HCT116 (cell line): ENCODE measurements around the gene CUX1. TPM values are rescaled to one million over a fixed set of nuclear protein-coding genes. Genes with fewer than 3 reads are reported as not detected.

Experiments used
- ATAC-seq: fragments of 200-7000 bp; cut with Tn5 transposase; 2 replicates; pipeline ENCODE4 v1.9.1; 2020; ENCODE audit warnings: mild to moderate bottlenecking, moderate library complexity
- BruUV-seq: library from RNA; stranded (reverse); fragments of 400-500 nt; replicated peaks from 2 replicates; lab custom pipeline; 2021; lab: Mats Ljungman, UMichigan
- CTCF ChIA-PET: fragments of 300-600 bp; sonication (Branson Sonifier 250); formaldehyde crosslinking; loops from one replicate; lab custom pipeline; 2021; ENCODE audit warnings: antibody characterized with exemption; lab: Charles Lee
- POLR2A ChIA-PET: fragments of 300-600, 350-600 bp; sonication (Branson Sonifier 250); formaldehyde crosslinking; loops from one replicate; lab custom pipeline; 2021; ENCODE audit warnings: antibody characterized with exemption; lab: Charles Lee
- RAD21 ChIA-PET, 2 experiments: fragments of 300-600 bp; sonication (Branson Sonifier 250); formaldehyde crosslinking; loops; one replicate each; lab custom pipeline; 2023; ENCODE audit warnings: low total read pairs in 2 of 2; ENCODE audit not compliant: uncharacterized antibody in 2 of 2, unreplicated experiment in 2 of 2, low non-redundant PET in 1 of 2; lab: Charles Lee
- DNase-seq: peaks from one replicate; pipeline ENCODE4 v3.0.0-alpha.2; 2010; ENCODE audit warnings: low read depth, low spot score
- H2AFZ ChIP-seq: fragments of 200-600 bp; shearing (Covaris generic), sonication (generic); 2 replicates; pipeline ENCODE4 v1.6.1; 2017; ENCODE audit warnings: low read depth, mixed run types, mixed read lengths, antibody characterized with exemption, low read length; ENCODE audit not compliant: poor library complexity, severe bottlenecking
- H3K27ac ChIP-seq: 2 replicates; pipeline ENCODE4 v1.5.1; 2012; ENCODE audit warnings: low read depth, low read length
- H3K27me3 ChIP-seq: fragments of 200-600 bp; sonication (generic); 2 replicates; pipeline ENCODE4 v1.6.1; 2016; ENCODE audit warnings: mixed run types, low read length, mixed read lengths; ENCODE audit not compliant: insufficient read depth
- H3K36me3 ChIP-seq, 2 experiments: fragments of 200-500 bp in 1 of 2; fragments of 200-600 bp in 1 of 2; sonication (Bioruptor generic) in 1 of 2; sonication (generic) in 1 of 2; 2 replicates each; pipeline versions ENCODE4 v1.5.1 to v1.6.1; 2014 to 2016; ENCODE audit warnings: low read length in 2 of 2, inconsistent platforms in 1 of 2, mixed read lengths in 1 of 2, mixed run types in 1 of 2; ENCODE audit not compliant: insufficient read depth in 2 of 2, control insufficient read depth in 1 of 2
- H3K4me1 ChIP-seq, 2 experiments: fragments of 200-600 bp in 1 of 2; sonication (generic) in 1 of 2; 2 replicates each; pipeline versions ENCODE4 v1.5.1 to v1.6.1; 2012 to 2017; ENCODE audit warnings: low read length in 2 of 2, inconsistent platforms in 1 of 2, mild to moderate bottlenecking in 1 of 2, mixed read lengths in 1 of 2, mixed run types in 1 of 2, moderate library complexity in 1 of 2; ENCODE audit not compliant: insufficient read depth in 2 of 2, control insufficient read depth in 1 of 2
- H3K4me2 ChIP-seq: fragments of 200-600 bp; sonication (generic); 2 replicates; pipeline ENCODE4 v1.6.1; 2017; ENCODE audit warnings: mixed run types, low read length, mixed read lengths
- H3K4me3 ChIP-seq, 2 experiments: fragments of 200-600 bp in 1 of 2; sonication (generic) in 1 of 2; replicated peaks in 1 of 2; 2 replicates each; pipeline ENCODE4 v1.5.1; 2011 to 2016; ENCODE audit warnings: low read length in 2 of 2, control low read depth in 1 of 2, low read depth in 1 of 2, mild to moderate bottlenecking in 1 of 2, mixed read lengths in 1 of 2, mixed run types in 1 of 2
- H3K79me2 ChIP-seq: fragments of 200-600 bp; sonication (generic); 2 replicates; pipeline ENCODE4 v1.6.1; 2017; ENCODE audit warnings: mild to moderate bottlenecking, mixed run types, low read length, moderate library complexity, mixed read lengths; ENCODE audit not compliant: insufficient read depth
- H3K9ac ChIP-seq: fragments of 200-600 bp; sonication (generic); 2 replicates; pipeline ENCODE4 v1.6.1; 2016; ENCODE audit warnings: low read length, mixed read lengths
- H3K9me2 ChIP-seq: fragments of 200-600 bp; sonication (generic), shearing (Covaris generic); 2 replicates; pipeline ENCODE4 v1.6.1; 2017; ENCODE audit warnings: mixed run types, mild to moderate bottlenecking, moderate library complexity; ENCODE audit not compliant: insufficient read depth
- H3K9me3 ChIP-seq, 2 experiments: fragments of 200-500 bp in 1 of 2; fragments of 200-600 bp in 1 of 2; sonication (Bioruptor generic) in 1 of 2; sonication (generic) in 1 of 2; 2 replicates each; pipeline ENCODE4 v1.6.1; 2014 to 2017; ENCODE audit warnings: low read length in 2 of 2, mixed read lengths in 2 of 2, inconsistent platforms in 1 of 2, low read depth in 1 of 2, mild to moderate bottlenecking in 1 of 2, mixed run types in 1 of 2, moderate library complexity in 1 of 2; ENCODE audit not compliant: control insufficient read depth in 1 of 2, insufficient read depth in 1 of 2
- H4K20me1 ChIP-seq: fragments of 200-600 bp; sonication (generic), shearing (Covaris generic); 2 replicates; pipeline ENCODE4 v1.6.1; 2017; ENCODE audit warnings: mixed run types, mild to moderate bottlenecking, moderate library complexity; ENCODE audit not compliant: insufficient read depth
- CEBPB ChIP-seq: IDR thresholded peaks from 2 replicates; pipeline ENCODE4 v1.6.1; 2012; ENCODE audit warnings: low read depth
- CTCF ChIP-seq, 3 experiments: fragments of 200-600 bp in 1 of 3; sonication (generic) in 1 of 3; IDR thresholded peaks in 2 of 3; conservative IDR thresholded peaks in 1 of 3; 2 replicates each; pipeline ENCODE4 v1.5.1; 2012 to 2017; ENCODE audit warnings: low read depth in 2 of 3, low read length in 2 of 3, antibody characterized with exemption in 1 of 3, borderline replicate concordance in 1 of 3, control low read depth in 1 of 3, mild to moderate bottlenecking in 1 of 3, mixed read lengths in 1 of 3, mixed run types in 1 of 3, moderate library complexity in 1 of 3; ENCODE audit not compliant: insufficient read depth in 1 of 3
- EZH2 ChIP-seq: fragments of 200-600 bp; sonication (generic); IDR thresholded peaks from 2 replicates; pipeline ENCODE4 v1.6.1; 2017; ENCODE audit warnings: antibody characterized with exemption, mixed run types
- POLR2A ChIP-seq: IDR thresholded peaks from 2 replicates; pipeline ENCODE4 v1.7.0; 2011; ENCODE audit warnings: borderline replicate concordance; ENCODE audit not compliant: insufficient read depth, insufficient read length; ENCODE audit errors: extremely low read depth
- RAD21 ChIP-seq: IDR thresholded peaks from 2 replicates; pipeline ENCODE4 v1.6.1; 2012; ENCODE audit warnings: low read depth, mild to moderate bottlenecking
- REST ChIP-seq: IDR thresholded peaks from 2 replicates; pipeline ENCODE4 v1.6.1; 2012; ENCODE audit warnings: low read depth
- SIN3A ChIP-seq: IDR thresholded peaks from 2 replicates; pipeline ENCODE4 v1.6.1; 2012; ENCODE audit warnings: low read depth
- TCF7L2 ChIP-seq: IDR thresholded peaks from 2 replicates; pipeline ENCODE4 v1.7.0; 2011; ENCODE audit warnings: borderline replicate concordance, inconsistent platforms; ENCODE audit not compliant: insufficient read depth, insufficient read length; ENCODE audit errors: extremely low read depth
- intact Hi-C: fragments of 100-400 bp; cut with micrococcal nuclease; formaldehyde crosslinking; loops from 2 replicates; pipeline ENCODE4 v1.10.0; 2022
- total RNA-seq: library from RNA; stranded (reverse); gene quantifications from one replicate; pipeline ENCODE4 v1.2.1, GENCODE V29; 2021; ENCODE audit not compliant: unreplicated experiment
- TF ChIP-seq, protein P1 (sequence below): IDR thresholded peaks from 2 replicates; pipeline ENCODE4 v1.6.1; 2012

Gene CUX1
- total RNA-seq, 1 experiment from 2014 or later = 68.9 TPM

GRCh38 chr7:102215711-102216110 lies 398.3 kb downstream of the CUX1 start:
- Histone ChIP-seq H4K20me1 (no peaks in the 10 kb centered on the region), H3K36me3 (no peaks in the 10 kb centered on the region), H3K27ac (no peak overlapping the region), H3K4me3 (no peak overlapping the region), H3K9me3 (no peaks in the 10 kb centered on the region), H2AFZ (no peak overlapping the region), H3K4me2 (no peak overlapping the region), H3K79me2 (no peaks in the 10 kb centered on the region), H3K4me1 (no peaks in the 10 kb centered on the region), H3K27me3 (no peaks in the 10 kb centered on the region), H3K9me2 (no peaks in the 10 kb centered on the region), H3K9ac (no peak overlapping the region)
- intact Hi-C loops = no loop called here
- ChIA-PET RAD21 (no interaction called here), CTCF (no interaction called here), POLR2A (interaction anchor here (0.6 kb wide), 1 partner anchor 22 kb away, joined by 3 read pairs; no protein-coding TSS in a partner anchor)
- TF ChIP-seq EZH2 = no peak
- TF ChIP-seq CTCF (IDR thresholded peaks at IDR 0.05 in 2 of 3, conservative IDR thresholded peaks at IDR 0.05 in 1 of 3; ENCODE audit: borderline replicate concordance in 1 of 3, insufficient read depth in 1 of 3, low read depth in 2 of 3, low read length in 2 of 3) = no peak
- TF ChIP-seq POLR2A = no peak
- TF ChIP-seq, protein P1, sequence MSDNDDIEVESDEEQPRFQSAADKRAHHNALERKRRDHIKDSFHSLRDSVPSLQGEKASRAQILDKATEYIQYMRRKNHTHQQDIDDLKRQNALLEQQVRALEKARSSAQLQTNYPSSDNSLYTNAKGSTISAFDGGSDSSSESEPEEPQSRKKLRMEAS = no peak
- no peak for ATAC-seq
- BruUV-seq = no TSS peak
- DNase-seq = no peak

- H3K4me2 ChIP-seq = no peak overlapping the region
- ChIA-PET POLR2A (interaction anchor here (0.6 kb wide), 1 partner anchor 23 kb away, joined by 3 read pairs; no protein-coding TSS in a partner anchor), RAD21 (interaction anchor here in 1 of 2 experiments (0.6 kb wide), 1 partner anchor 19 kb away, joined by 3 read pairs; no protein-coding TSS in a partner anchor), CTCF (no interaction called here)
- TF ChIP-seq TCF7L2 = no peak
- no peak for TF ChIP-seq RAD21
- no peak for TF ChIP-seq POLR2A
- no peak for TF ChIP-seq SIN3A
- TF ChIP-seq REST = no peak
- no peak for TF ChIP-seq CEBPB
- no peak for TF ChIP-seq EZH2
- H3K79me2 ChIP-seq = no peaks in the 10 kb centered on the region
- H3K27me3 ChIP-seq = no peaks in the 10 kb centered on the region
- no TSS peak for BruUV-seq
- no peak overlapping the region for H3K4me3 ChIP-seq
- no peaks in the 10 kb centered on the region for H3K9me2 ChIP-seq
- H3K27ac ChIP-seq = no peak overlapping the region
- H4K20me1 ChIP-seq = no peaks in the 10 kb centered on the region
- ATAC-seq (no peak), DNase-seq (no peak)
- no peaks in the 10 kb centered on the region for H3K36me3 ChIP-seq
- H3K9me3 ChIP-seq = no peaks in the 10 kb centered on the region
- intact Hi-C loops = no loop called here
- no peak overlapping the region for H2AFZ ChIP-seq
- no peak overlapping the region for H3K9ac ChIP-seq
- H3K4me1 ChIP-seq = no peaks in the 10 kb centered on the region
Observed at GRCh38 chr7:102216573-102217314, 399.3 kb downstream of the CUX1 start.
